A549 (cell line): Measurements from ENCODE around the gene PLEKHN1.

ENCODE experiments used
- CHD2 ChIP-seq: fragments of 150-350 bp; IDR thresholded peaks from 2 replicates; pipeline ENCODE4 v1.6.1; 2014; ENCODE audit warnings: low read length; ENCODE audit not compliant: partially characterized antibody
- HOXA7 ChIP-seq: fragments of 250-450 bp; sonication (Bioruptor Pico); IDR thresholded peaks from 2 replicates; pipeline ENCODE4 v1.5.0; 2020; ENCODE audit warnings: mild to moderate bottlenecking, moderate library complexity
- RFX5 ChIP-seq: fragments of 450-650 bp; IDR thresholded peaks from 2 replicates; pipeline ENCODE4 v1.7.1; 2014; ENCODE audit warnings: antibody characterized with exemption, mild to moderate bottlenecking, moderate library complexity
- TF ChIP-seq, protein P1 (sequence below): fragments of >200 bp; sonication (Bioruptor Twin); formaldehyde crosslinking; IDR thresholded peaks from 3 replicates; pipeline ENCODE4 v1.5.1; 2016
- TF ChIP-seq, protein P2 (sequence below): fragments of 200-600 bp; sonication (generic); IDR thresholded peaks from 2 replicates; pipeline ENCODE4 v1.6.1; 2016; ENCODE audit warnings: antibody characterized with exemption, mild to moderate bottlenecking, moderate library complexity

DNA sequence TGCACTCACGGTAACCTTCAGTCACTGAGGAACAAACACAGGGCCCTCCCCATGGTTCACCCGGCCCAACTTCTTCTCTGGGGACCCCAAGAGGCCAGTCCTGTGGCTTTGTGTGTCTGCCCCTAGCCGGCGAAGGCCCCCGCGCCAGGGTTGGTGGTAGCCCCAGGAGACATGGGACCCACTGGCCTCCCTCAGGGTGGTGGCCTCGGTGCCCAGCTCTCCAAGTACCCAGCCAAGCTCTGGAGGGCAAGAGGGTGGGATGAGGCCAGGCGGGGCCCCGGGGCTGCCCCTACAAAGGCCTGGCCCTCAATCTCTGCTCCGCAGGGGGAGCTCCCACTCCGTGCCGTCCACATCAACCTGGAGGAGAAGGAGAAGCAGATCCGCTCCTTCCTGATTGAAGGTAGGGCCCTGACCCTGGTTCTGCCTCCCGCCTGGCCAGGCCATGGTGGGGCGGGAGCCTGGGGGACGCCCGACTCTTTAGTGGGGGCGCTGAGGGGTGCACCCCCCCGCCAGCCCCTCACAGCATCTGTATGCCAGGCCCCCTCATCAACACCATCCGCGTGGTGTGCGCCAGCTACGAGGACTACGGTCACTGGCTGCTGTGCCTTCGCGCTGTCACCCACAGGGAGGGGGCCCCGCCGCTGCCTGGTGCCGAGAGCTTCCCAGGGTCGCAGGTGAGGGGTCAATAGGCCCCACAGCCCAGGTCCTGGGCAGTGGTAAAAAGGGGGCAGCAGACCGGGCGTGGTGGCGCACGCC lies 5.6 kb downstream of the PLEKHN1 start:
- TF ChIP-seq, protein P1, sequence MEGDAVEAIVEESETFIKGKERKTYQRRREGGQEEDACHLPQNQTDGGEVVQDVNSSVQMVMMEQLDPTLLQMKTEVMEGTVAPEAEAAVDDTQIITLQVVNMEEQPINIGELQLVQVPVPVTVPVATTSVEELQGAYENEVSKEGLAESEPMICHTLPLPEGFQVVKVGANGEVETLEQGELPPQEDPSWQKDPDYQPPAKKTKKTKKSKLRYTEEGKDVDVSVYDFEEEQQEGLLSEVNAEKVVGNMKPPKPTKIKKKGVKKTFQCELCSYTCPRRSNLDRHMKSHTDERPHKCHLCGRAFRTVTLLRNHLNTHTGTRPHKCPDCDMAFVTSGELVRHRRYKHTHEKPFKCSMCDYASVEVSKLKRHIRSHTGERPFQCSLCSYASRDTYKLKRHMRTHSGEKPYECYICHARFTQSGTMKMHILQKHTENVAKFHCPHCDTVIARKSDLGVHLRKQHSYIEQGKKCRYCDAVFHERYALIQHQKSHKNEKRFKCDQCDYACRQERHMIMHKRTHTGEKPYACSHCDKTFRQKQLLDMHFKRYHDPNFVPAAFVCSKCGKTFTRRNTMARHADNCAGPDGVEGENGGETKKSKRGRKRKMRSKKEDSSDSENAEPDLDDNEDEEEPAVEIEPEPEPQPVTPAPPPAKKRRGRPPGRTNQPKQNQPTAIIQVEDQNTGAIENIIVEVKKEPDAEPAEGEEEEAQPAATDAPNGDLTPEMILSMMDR, result no peak
- no peak for TF ChIP-seq CHD2
- TF ChIP-seq HOXA7 (CRISPR knock-in tag), result no peak
- TF ChIP-seq, protein P2, sequence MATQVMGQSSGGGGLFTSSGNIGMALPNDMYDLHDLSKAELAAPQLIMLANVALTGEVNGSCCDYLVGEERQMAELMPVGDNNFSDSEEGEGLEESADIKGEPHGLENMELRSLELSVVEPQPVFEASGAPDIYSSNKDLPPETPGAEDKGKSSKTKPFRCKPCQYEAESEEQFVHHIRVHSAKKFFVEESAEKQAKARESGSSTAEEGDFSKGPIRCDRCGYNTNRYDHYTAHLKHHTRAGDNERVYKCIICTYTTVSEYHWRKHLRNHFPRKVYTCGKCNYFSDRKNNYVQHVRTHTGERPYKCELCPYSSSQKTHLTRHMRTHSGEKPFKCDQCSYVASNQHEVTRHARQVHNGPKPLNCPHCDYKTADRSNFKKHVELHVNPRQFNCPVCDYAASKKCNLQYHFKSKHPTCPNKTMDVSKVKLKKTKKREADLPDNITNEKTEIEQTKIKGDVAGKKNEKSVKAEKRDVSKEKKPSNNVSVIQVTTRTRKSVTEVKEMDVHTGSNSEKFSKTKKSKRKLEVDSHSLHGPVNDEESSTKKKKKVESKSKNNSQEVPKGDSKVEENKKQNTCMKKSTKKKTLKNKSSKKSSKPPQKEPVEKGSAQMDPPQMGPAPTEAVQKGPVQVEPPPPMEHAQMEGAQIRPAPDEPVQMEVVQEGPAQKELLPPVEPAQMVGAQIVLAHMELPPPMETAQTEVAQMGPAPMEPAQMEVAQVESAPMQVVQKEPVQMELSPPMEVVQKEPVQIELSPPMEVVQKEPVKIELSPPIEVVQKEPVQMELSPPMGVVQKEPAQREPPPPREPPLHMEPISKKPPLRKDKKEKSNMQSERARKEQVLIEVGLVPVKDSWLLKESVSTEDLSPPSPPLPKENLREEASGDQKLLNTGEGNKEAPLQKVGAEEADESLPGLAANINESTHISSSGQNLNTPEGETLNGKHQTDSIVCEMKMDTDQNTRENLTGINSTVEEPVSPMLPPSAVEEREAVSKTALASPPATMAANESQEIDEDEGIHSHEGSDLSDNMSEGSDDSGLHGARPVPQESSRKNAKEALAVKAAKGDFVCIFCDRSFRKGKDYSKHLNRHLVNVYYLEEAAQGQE, result no peak
- TF ChIP-seq RFX5, result no peak
